ENCODE results near the gene CZIB. TPM values are rescaled to one million over a fixed set of nuclear protein-coding genes. Genes with fewer than 3 reads are reported as not detected.

Gene CZIB
- total RNA-seq = 47.3 and 47.8 TPM in 2 replicates

GRCh38 chr1:53220171-53220961 lies at the start of gene CZIB:
Gene CZIB, minus strand, starts transcription at chr1:53220634. Its CDS starts 59 bp downstream, at chr1:53220575.
- peak; percentile 48 for DNase-seq (ENCODE audit: low read depth, low spot score)

DNA sequence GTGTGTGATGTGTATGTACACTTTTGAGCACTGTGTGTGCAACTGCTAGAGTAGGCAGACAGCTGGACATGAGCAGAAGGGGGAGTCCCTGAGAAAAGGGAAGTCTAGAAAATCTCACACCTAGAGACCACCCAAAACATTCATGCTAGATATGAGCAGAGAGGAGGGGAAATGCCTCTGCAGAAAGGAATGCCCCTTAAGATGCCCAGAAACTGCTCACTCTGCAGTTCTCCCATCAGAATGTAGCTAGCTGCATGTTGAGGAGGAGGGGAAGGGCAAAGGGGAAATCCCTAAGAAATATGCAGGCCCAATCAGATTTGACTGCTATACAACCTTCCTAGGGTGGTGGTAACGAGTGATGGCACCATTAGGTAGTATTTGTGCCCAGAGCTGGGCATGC lies 49.7 kb upstream of the CZIB start:
- no peak for DNase-seq (ENCODE audit: low read depth, low spot score)

DNA sequence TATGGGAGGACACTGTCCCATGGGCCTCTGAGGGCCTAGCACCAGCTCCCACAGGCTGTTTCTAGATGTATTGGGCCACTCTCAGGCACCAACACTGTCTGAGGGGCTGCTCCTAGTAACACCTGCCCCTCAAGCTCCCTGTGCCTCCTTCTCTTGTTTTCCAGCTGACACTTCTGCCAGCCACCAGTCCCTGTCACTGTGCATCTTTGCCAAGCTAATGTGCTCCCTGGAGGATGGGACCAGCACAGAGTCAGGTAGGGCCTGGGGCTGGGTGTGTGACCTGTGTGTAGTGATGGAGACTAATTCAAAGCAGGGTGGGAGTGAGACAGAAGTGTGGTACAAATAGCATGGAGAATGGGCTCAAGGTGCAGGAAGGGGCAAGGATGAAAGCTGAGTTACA lies 47.3 kb upstream of the CZIB start:
- no peak for DNase-seq (ENCODE audit: low read depth, low spot score)

DNA sequence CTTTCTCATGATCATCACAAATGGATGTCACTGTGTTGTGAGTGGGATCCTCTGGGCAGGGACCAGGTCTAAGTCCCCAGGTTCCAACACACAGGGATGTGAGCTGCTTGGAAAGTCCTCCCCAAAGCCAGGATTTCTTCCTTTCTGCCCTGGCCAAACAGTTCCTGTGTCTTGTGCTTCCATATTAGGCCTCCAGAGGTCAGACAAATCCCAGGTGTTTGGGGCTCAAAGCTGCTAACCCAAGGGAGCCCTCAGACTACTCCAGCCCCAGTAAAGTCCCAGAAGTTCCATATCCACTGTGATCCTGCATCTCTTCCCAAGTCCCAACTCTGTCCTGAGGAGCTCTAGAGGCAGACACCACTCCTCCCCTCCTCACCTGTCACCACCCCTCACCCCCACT lies 45.6 kb upstream of the CZIB start:
- no peak for DNase-seq (ENCODE audit: low read depth, low spot score)

- DNase-seq (ENCODE audit: low read depth, low spot score) = no peak
These were observed 45.1 kb upstream of the CZIB start for GRCh38 chr1:53265581-53265980.

DNA sequence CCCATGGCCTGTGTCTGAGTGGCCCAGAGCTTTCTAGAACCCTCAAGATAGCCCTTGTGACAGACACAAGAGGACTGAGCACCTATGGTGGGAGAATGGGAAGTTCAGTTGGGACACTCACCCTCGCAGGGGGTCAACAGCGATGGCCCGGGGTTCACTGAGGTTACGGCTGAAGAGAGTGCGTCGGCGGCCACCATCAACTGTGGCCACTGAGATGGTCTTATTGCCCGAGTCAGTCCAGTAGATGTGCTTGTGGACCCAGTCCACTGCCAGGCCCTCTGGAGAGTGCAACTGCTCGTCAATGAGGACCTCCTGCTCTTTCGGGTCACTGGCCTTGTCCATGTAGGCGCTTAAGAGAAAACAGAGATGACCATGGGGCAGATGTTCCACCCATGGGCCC lies 43.6 kb upstream of the CZIB start:
- no peak for DNase-seq (ENCODE audit: low read depth, low spot score)

DNA sequence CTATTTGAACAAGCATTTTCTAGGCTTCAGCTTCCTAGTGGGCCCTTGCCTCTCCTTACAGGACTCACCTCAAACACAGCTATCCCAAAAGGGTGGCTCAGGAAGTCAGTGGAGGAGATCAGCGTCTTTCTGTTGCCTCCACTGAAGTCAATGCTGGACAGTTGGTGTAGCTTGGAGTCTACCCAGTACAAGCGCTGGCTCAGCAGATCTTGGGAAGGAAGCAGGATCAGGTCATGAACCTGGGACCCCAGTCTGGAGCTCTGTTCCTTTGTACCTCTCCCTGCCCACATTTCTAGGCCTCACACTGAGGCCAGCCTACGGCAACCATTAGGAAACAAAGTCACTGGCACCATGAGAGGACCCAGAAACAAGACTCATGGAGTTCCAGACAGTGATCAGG lies 41.6 kb upstream of the CZIB start:
- DNase-seq (ENCODE audit: low read depth, low spot score) = no peak

DNA sequence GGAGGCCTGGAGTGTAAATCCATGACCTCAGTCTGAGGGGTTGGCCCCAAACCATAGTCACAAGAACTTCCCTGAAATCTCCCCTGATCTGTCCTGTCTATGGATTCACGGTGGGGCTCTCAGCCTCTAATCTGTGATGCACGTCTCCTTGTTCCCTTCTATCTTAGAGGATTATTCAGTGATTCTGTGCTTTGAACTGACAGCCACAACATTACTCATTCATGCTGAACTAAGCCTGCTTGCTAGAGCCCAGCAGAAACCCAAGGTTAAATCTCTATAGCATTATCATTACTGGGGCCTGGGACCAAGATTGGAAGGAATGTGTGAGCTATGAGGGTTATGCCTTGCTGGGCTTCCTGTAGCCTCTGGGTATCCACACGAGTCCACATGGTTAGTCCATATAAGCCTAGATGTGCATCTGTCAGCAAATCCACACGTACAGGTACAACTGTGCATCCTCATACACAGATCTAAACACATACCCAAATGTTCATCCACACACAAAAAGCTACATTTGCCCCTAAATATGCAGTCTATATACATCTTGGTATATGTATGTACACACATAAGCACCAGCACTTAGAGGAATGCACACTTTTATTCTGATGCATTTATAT lies 40.3 kb upstream of the CZIB start:
- no peak for DNase-seq (ENCODE audit: low read depth, low spot score)

- DNase-seq (ENCODE audit: low read depth, low spot score) = no peak
These were observed 39.5 kb upstream of the CZIB start for GRCh38 chr1:53259932-53260331.

GRCh38 chr1:53258216-53258615 lies 37.8 kb upstream of the CZIB start:
- DNase-seq (ENCODE audit: low read depth, low spot score) = no peak

GRCh38 chr1:53257454-53258081 lies 37.1 kb upstream of the CZIB start:
- DNase-seq (ENCODE audit: low read depth, low spot score) = no peak

DNA sequence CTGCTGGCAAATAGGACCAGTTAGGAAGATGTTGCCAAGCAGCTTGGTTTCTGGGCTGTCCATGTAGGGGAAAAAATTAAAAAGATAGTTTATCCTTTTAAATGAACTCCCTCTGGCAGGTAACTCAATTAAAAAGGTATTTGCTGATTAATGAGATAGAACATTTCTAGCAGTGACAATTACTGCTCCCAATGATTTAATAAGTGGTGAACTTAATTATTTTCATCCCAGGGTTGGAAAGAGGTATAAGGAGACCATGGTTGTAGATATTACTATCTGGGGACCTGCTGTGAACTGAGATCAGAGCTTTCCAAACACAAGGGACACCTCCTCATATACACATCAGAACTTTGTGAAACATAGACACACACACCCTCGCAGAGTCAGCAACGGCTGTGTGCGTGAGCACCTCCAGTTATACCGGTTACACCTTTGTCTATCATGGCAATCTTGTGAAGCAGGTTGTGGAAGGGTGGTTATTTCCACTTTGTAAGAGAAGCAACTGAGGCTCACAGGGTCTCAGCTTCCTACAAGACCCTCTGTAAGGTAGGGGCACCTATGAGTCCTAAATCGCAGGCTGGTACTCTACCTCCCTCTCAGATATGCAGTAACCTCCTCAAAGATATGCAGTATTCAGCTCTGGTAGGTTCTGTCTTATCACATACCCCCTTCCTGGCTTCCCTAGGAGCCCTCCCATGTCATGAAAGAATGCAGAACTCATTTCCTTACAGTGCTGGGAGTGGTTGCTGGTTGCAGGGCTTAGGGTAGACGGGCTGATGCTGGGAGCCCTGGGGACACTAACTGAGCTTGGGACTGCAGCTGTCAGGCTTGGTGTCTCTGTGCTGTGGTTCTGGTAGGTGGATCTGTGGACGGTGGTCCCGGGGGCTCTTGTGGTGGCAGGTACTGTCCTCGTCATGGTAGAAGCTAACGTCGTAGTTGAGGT lies 36.3 kb upstream of the CZIB start:
- DNase-seq (ENCODE audit: low read depth, low spot score) = no peak

- no peak for DNase-seq (ENCODE audit: low read depth, low spot score)
These were observed 34.6 kb upstream of the CZIB start for GRCh38 chr1:53255031-53255430.

- no peak for DNase-seq (ENCODE audit: low read depth, low spot score)
These were observed 33.7 kb upstream of the CZIB start for GRCh38 chr1:53254011-53254640.

GRCh38 chr1:53250325-53250724 lies 29.9 kb upstream of the CZIB start:
- no peak for DNase-seq (ENCODE audit: low read depth, low spot score)

DNA sequence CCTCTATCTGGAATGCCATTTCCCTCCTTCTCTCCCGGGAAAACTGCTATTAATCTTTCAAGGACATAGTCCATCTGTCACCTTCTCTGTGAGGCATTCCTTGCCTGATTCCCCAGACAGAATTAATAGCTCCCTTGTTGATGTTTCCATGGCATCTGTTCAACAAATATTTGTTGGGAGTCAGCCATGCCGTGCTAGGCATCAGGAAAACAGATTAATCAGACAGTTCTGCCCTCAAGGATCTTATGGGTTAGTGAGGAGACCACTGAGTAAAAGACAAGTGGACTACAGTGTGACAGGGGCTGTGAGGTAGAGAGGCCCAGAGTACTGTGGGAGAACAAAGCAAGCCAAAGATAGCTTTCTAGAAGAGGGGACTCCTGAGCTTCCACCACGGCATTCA lies 29.3 kb upstream of the CZIB start:
- no peak for DNase-seq (ENCODE audit: low read depth, low spot score)

DNA sequence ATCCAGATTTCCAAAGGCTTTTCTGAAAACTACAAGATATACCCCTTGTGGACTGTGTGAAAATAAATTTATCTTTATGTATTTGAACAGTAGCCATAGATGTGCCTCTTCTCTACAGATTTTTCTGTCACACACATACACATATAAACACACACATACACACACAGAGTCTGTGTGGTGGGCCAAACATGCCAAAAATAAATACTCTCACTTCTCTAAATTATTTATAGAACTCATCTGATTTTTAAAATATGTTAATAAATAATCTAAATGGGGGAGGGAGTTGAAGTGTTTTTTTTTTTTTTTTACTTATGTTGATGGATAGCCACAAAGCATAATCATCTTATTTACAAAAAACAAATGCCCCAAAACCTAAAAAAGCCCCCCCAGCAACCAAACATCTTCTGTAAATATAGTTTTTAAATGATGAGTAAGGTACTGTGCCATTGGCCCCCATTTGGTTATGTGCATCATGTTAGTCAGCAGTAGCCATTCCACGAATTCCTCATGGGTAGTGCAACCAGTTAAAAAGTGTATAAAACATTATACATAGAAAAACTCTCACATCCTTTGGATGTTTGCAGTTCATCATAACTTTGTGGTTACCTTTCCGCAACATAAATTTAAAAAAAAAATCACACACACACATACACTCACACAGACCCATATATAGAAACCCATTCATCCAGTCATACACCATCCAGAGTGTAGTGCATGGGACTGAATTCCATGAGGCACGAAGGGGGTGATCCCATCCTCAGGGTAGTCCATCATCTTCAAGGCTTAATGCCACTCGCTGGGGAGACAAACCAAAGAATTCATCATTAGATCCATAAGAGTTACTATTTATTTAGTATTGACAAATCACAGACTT lies 26.1 kb upstream of the CZIB start:
- no peak for DNase-seq (ENCODE audit: low read depth, low spot score)

- no peak for DNase-seq (ENCODE audit: low read depth, low spot score)
These were observed 23.7 kb upstream of the CZIB start for GRCh38 chr1:53244141-53244540.

DNA sequence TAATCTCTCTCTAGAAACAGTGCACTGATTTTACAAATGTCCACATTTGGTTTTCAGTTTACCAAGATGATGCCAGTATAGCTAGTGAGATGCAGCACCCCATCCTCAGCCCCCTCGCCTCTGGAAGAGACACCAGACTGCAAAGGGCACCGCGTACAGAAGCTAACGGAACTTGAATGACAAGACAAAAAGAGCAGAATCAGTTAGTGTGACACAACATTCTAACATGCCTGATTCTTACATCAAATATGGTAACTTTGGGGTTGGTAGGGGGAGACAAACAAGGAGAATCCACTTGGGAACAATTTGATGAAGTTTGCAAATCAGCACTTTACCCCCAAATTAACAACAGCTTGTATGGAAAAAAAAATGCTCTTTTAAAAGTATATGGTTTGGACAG lies 21.9 kb upstream of the CZIB start:
- no peak for DNase-seq (ENCODE audit: low read depth, low spot score)

DNA sequence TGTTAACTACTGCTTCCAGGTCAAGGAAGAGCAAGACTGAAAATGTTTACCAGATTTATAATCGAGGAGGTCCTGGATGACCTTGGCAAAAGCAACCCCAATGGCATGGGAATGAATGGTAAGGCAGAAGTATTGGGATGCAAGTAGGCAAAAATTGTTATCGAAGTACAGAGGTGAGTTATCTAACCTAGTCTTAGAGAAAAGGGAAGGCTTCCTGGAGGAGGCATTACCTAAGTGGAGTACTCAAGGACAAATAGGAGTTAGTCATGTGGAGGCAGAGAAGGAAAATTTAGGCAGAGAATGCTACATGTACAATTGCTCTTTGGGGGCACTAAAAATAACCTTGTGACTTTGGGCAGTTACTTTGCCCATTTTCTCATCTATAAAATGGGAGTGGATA lies 21.4 kb upstream of the CZIB start:
- DNase-seq (ENCODE audit: low read depth, low spot score) = no peak

Data from pulmonary artery endothelial cell (primary cell).